Measurements from ENCODE around the gene ZNF76. TPM values are rescaled to one million over a fixed set of nuclear protein-coding genes. Genes with fewer than 3 reads are reported as not detected.
A peak's percentile ranks its signal among the peaks of the same experiment; 100 is the strongest.

ZNF76 gene
- total and polyA plus RNA-seq, 2 donors (not counting 3 experiments of a cell fraction or from before 2014, with no cell fraction given) = 27.9 to 34.6 TPM

DNA sequence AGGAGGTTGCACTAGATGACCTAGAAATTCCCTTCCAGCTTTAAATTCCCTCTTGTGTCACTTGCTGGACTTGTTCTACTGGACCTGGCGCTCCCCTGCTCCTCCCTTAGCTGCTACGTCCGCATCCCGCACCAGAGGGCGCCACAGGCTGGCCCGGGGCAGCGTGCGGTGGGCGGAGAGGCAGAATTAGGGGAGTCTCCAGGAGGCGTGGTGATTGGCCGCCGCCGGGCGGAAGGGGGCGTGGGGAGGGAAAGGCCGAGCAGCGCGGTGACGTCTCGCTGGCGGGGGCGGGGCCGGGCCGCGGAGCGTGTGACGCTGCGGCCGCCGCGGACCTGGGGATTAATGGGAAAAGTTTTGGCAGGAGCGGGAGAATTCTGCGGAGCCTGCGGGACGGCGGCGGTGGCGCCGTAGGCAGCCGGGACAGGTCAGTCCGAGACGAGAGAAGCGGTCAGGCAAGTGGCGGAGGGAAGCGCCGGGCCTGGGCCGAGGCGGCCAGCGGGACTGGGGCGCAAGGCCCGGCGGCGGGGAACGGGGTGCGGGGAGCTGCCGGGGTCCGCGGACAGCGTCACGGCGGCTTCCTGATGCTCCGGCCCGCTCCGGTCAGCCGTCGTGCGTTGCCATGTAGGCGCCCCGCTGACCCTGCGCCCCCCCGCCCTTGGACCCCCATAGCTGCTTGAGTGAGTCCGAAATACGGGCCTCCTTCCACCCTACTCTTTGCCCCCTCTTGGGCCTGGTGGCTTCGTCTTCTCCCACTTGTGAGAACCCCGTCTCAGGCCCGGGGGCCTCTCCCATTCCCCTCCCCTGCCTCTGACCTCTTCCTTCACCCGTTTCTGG, 82.9 kb downstream of the ZNF76 start, which contains the start of gene PPARD:
PPARD (plus strand) TSS at position 301 of the 834 bp plus-strand sequence. CDS start 68,530 bp downstream, outside the sequence.
- H3K4me1 ChIP-seq (ENCODE audit: control insufficient read depth, extremely low read depth, insufficient read depth, low read length) = peaks cover 14% of the 10 kb centered on the region
- ChIA-PET CTCF (interaction anchor here (0.7 to 6.9 kb wide), 27 partner anchors 10 to 139 kb away, joined by 3 to 270 read pairs (median 5); partner anchors contain the start of genes DEF6, FANCE and RPL10A), POLR2A (interaction anchor here (0.6 to 1.6 kb wide), 4 partner anchors 83 to 1916 kb away, joined by 3 to 6 read pairs (median 6); partner anchors contain the start of gene RPL10A)
- no TSS peak for BruUV-seq (replicated peaks)
- no peaks in the 10 kb centered on the region for H3K9me1 ChIP-seq (replicated peaks; ENCODE audit: control insufficient read depth, extremely low read depth, insufficient read depth, low read length)
- peaks cover 2 to 8% of the 10 kb centered on the region in 2 experiments for H3K36me3 ChIP-seq (ENCODE audit: control insufficient read depth in 2 of 2, extremely low read depth in 1 of 2, insufficient read depth in 2 of 2, low read length in 2 of 2)
- intact Hi-C loops (cut with micrococcal nuclease) (loop anchor here (1.0 kb wide), 8 partner anchors 28 to 126 kb away; partner anchors contain the start of genes DEF6 and RPL10A), dilution Hi-C loops (cut with MboI; ENCODE audit: extremely low pct_ligation_motif_present, low sequenced_read_pairs) (no loop called here)
- peak within 1 kb of the TSS; percentile 47 to 75 (median 70) for H3K4me3 ChIP-seq (replicated peaks in 1 of 3; ENCODE audit: insufficient read depth in 1 of 3, low read depth in 1 of 3, low read length in 3 of 3)
- DNase-seq (ENCODE audit: low read depth, low spot score) (peak; percentile 97), FAIRE-seq (peak; percentile 94)
- peak within 1 kb of the TSS; percentile 95 for H3K4me2 ChIP-seq (ENCODE audit: insufficient read depth, low read length)
- peaks cover 2% of the 10 kb centered on the region for H4K20me1 ChIP-seq (replicated peaks; ENCODE audit: control insufficient read depth, extremely low read depth, insufficient read depth, low read length)
- H3K79me2 ChIP-seq (ENCODE audit: control insufficient read depth, insufficient read depth, low read length) = peaks cover 43% of the 10 kb centered on the region
- peaks cover 0 to 4% of the 10 kb centered on the region in 2 experiments for H3K27me3 ChIP-seq (ENCODE audit: control insufficient read depth in 2 of 2, insufficient read depth in 2 of 2, low read length in 2 of 2)
- peak; percentile 95 to 97 for TF ChIP-seq CTCF (IDR thresholded peaks at IDR 0.05; ENCODE audit: extremely low read depth in 1 of 2, insufficient read depth in 1 of 2, low read depth in 1 of 2, low read length in 2 of 2)
- TF ChIP-seq, protein P1, sequence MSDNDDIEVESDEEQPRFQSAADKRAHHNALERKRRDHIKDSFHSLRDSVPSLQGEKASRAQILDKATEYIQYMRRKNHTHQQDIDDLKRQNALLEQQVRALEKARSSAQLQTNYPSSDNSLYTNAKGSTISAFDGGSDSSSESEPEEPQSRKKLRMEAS (IDR thresholded peaks at IDR 0.05; ENCODE audit: insufficient read depth, insufficient read length) = peak; percentile 23
- TF ChIP-seq POLR2AphosphoS5 (IDR thresholded peaks at IDR 0.05; ENCODE audit: insufficient read depth, low read depth, low read length) = peak; percentile 80
- TF ChIP-seq POLR2A (IDR thresholded peaks at IDR 0.05; ENCODE audit: low read depth, low read length) = peak; percentile 74
- no peak for TF ChIP-seq JUN (IDR thresholded peaks at IDR 0.05; ENCODE audit: borderline replicate concordance, insufficient read depth, insufficient read length, low read depth)
- no peak for TF ChIP-seq EZH2 (IDR thresholded peaks at IDR 0.05; ENCODE audit: borderline replicate concordance, low read depth, low read length, severe bottlenecking)
- no peak for TF ChIP-seq MYC (IDR thresholded peaks at IDR 0.05; ENCODE audit: low read depth, low read length)
- TF ChIP-seq FOS (IDR thresholded peaks at IDR 0.05; ENCODE audit: borderline replicate concordance, insufficient read depth, low read length) = no peak
- TF ChIP-seq GATA2 (IDR thresholded peaks at IDR 0.05; ENCODE audit: insufficient read depth, insufficient read length, low read depth, low read length) = no peak
- H3K9ac ChIP-seq (replicated peaks; ENCODE audit: extremely low read depth, insufficient read depth, low read length) = peak within 1 kb of the TSS; percentile 90
- peak within 1 kb of the TSS; percentile 58 for H3K27ac ChIP-seq (ENCODE audit: insufficient read depth, low read depth, low read length)
- H2AFZ ChIP-seq (ENCODE audit: low read depth, low read length) = peak within 1 kb of the TSS; percentile 61
- H3K9me3 ChIP-seq (replicated peaks; ENCODE audit: control insufficient read depth, insufficient read depth, low read length) = no peaks in the 10 kb centered on the region
